ENCODE results near the gene NPAS3. TPM values are rescaled to one million over a fixed set of nuclear protein-coding genes. Genes with fewer than 3 reads are reported as not detected.

NPAS3 gene
- total and polyA plus RNA-seq, 4 donors: 0.07 to 0.09 (median 0.08) TPM; not detected in 1

GRCh38 chr14:33596211-33597080, 657.8 kb downstream of the NPAS3 start:
- Histone ChIP-seq H3K9ac (ENCODE audit: low read depth in 1 of 2, low read length in 2 of 2) (no peak overlapping the region), H3K27me3 (ENCODE audit: control insufficient read depth in 4 of 4, insufficient read depth in 4 of 4, low read length in 3 of 4) (no peaks in the 10 kb centered on the region), H3K4me3 (ENCODE audit: low read depth in 1 of 3, low read length in 3 of 3) (no peak overlapping the region), H3K36me3 (ENCODE audit: control insufficient read depth in 4 of 4, insufficient read depth in 3 of 4, low read depth in 1 of 4, low read length in 3 of 4) (no peaks in the 10 kb centered on the region), H3K9me3 (ENCODE audit: control insufficient read depth in 4 of 4, low read length in 3 of 4) (no peaks in the 10 kb centered on the region), H3K27ac (ENCODE audit: low read depth in 1 of 2, low read length in 2 of 2) (no peak overlapping the region), H3K4me1 (ENCODE audit: control insufficient read depth in 4 of 4, insufficient read depth in 4 of 4, low read length in 3 of 4) (no peaks in the 10 kb centered on the region)
- WGBS: 82% methylated on average over 8 of the region's 8 CpGs
- TF ChIP-seq EGR1 (IDR thresholded peaks at IDR 0.05; ENCODE audit: low read depth in 2 of 2): no peak
- TF ChIP-seq JUND (IDR thresholded peaks at IDR 0.05): no peak
- no peak for TF ChIP-seq SP1 (IDR thresholded peaks at IDR 0.05)
- no peak for TF ChIP-seq ZBTB33 (IDR thresholded peaks at IDR 0.05)
- TF ChIP-seq HNF4A (conservative IDR thresholded peaks at IDR 0.05): no peak
- no peak for DNase-seq (ENCODE audit: low spot score)

GRCh38 chr14:33598582-33598981, 659.9 kb downstream of the NPAS3 start:
- H3K36me3 ChIP-seq (ENCODE audit: control insufficient read depth in 4 of 4, insufficient read depth in 3 of 4, low read depth in 1 of 4, low read length in 3 of 4): no peaks in the 10 kb centered on the region
- TF ChIP-seq GABPA (IDR thresholded peaks at IDR 0.05 in 1 of 2, conservative IDR thresholded peaks at IDR 0.05 in 1 of 2): no peak
- TF ChIP-seq HNF4A (conservative IDR thresholded peaks at IDR 0.05): no peak
- TF ChIP-seq MAX (IDR thresholded peaks at IDR 0.05): no peak
- no peak for TF ChIP-seq CTCF (IDR thresholded peaks at IDR 0.05; ENCODE audit: low read depth, low read length, missing input control)
- no peak for TF ChIP-seq ZBTB33 (IDR thresholded peaks at IDR 0.05)
- TF ChIP-seq RXRA (IDR thresholded peaks at IDR 0.05): no peak
- no peak for TF ChIP-seq FOXA2 (IDR thresholded peaks at IDR 0.05)
- no peak for TF ChIP-seq ATF3 (IDR thresholded peaks at IDR 0.05)
- no peak for TF ChIP-seq REST (IDR thresholded peaks at IDR 0.05)
- no peak for TF ChIP-seq TAF1 (conservative IDR thresholded peaks at IDR 0.05)
- no peak for TF ChIP-seq YY1 (IDR thresholded peaks at IDR 0.05)
- no peak for TF ChIP-seq SP1 (IDR thresholded peaks at IDR 0.05)
- no peak for TF ChIP-seq FOXA1 (IDR thresholded peaks at IDR 0.05)
- TF ChIP-seq NR2F2 (IDR thresholded peaks at IDR 0.05): no peak

More at GRCh38 chr14:33598582-33598981, 659.9 kb downstream of the NPAS3 start:
- H3K27ac ChIP-seq (ENCODE audit: low read depth in 1 of 2, low read length in 2 of 2): no peak overlapping the region
- no peaks in the 10 kb centered on the region for H3K4me1 ChIP-seq (ENCODE audit: control insufficient read depth in 4 of 4, insufficient read depth in 4 of 4, low read length in 3 of 4)
- DNase-seq (ENCODE audit: low spot score): no peak
- H3K4me3 ChIP-seq (ENCODE audit: low read depth in 1 of 3, low read length in 3 of 3): no peak overlapping the region
- no peak overlapping the region for H3K9ac ChIP-seq (ENCODE audit: low read depth in 1 of 2, low read length in 2 of 2)
- 65% methylated on average over 2 of the region's 2 CpGs for WGBS
- no peaks in the 10 kb centered on the region for H3K9me3 ChIP-seq (ENCODE audit: control insufficient read depth in 4 of 4, low read length in 3 of 4)
- H3K27me3 ChIP-seq (ENCODE audit: control insufficient read depth in 4 of 4, insufficient read depth in 4 of 4, low read length in 3 of 4): no peaks in the 10 kb centered on the region

All from liver (tissue), 9 donors.